HG02610 (cell line): ENCODE data around the gene TLL1.

ENCODE experiments used
- ATAC-seq: cut with Tn5 transposase; IDR thresholded peaks from one replicate; pipeline ENCODE4 v1.9.1; 2021; ENCODE audit warnings: mild to moderate bottlenecking, moderate library complexity; ENCODE audit not compliant: unreplicated experiment

TLL1 gene

GRCh38 chr4:165970703-165971420 is 97.8 kb downstream of the TLL1 start:
- no peak for ATAC-seq

GRCh38 chr4:165971446-165971845 is 98.4 kb downstream of the TLL1 start:
- no peak for ATAC-seq

GRCh38 chr4:165971933-165972332 is 98.9 kb downstream of the TLL1 start:
- ATAC-seq, result no peak

- no peak for ATAC-seq
Observed at GRCh38 chr4:165972747-165973146, 99.7 kb downstream of the TLL1 start.

GRCh38 chr4:165982934-165983333 is 109.9 kb downstream of the TLL1 start:
- no peak for ATAC-seq

- ATAC-seq, result no peak
Observed at GRCh38 chr4:165986956-165987698, 114.1 kb downstream of the TLL1 start.

- ATAC-seq, result no peak
Observed at GRCh38 chr4:165991325-165992180, 118.5 kb downstream of the TLL1 start.

- ATAC-seq, result no peak
Observed at GRCh38 chr4:165992283-165992682, 119.2 kb downstream of the TLL1 start.

- ATAC-seq, result no peak
Observed at GRCh38 chr4:165994701-165995100, 121.7 kb downstream of the TLL1 start.

- no peak for ATAC-seq
Observed at GRCh38 chr4:166003811-166004210, 130.8 kb downstream of the TLL1 start.

GRCh38 chr4:166006217-166006616 is 133.2 kb downstream of the TLL1 start:
- no peak for ATAC-seq

- ATAC-seq, result no peak
Observed at GRCh38 chr4:166008510-166008909, 135.5 kb downstream of the TLL1 start.

- ATAC-seq, result no peak
Observed at GRCh38 chr4:166012129-166013030, 139.3 kb downstream of the TLL1 start.

GRCh38 chr4:166014411-166014810 is 141.4 kb downstream of the TLL1 start:
- ATAC-seq, result no peak

- ATAC-seq, result no peak
Observed at GRCh38 chr4:166017804-166018203, 144.8 kb downstream of the TLL1 start.

GRCh38 chr4:166019441-166020220 is 146.6 kb downstream of the TLL1 start:
- ATAC-seq, result no peak

GRCh38 chr4:166021617-166022016 is 148.6 kb downstream of the TLL1 start:
- no peak for ATAC-seq

GRCh38 chr4:166034965-166035364 is 161.9 kb downstream of the TLL1 start:
- no peak for ATAC-seq

GRCh38 chr4:166039822-166040221 is 166.8 kb downstream of the TLL1 start:
- ATAC-seq, result no peak
